LNCaP clone FGC (cell line): Measurements from ENCODE around the gene VARS2.
A peak's percentile ranks its signal among the peaks of the same experiment; 100 is the strongest.

ENCODE experiments used
- DNase-seq: peaks from one replicate; pipeline ENCODE4 v3.0.0-alpha.2; 2011; ENCODE audit warnings: low read depth
- H3K4me3 ChIP-seq: 2 replicates; pipeline ENCODE4 v1.5.1; 2011; ENCODE audit warnings: mild to moderate bottlenecking, low read depth, low read length, control low read depth
- CTCF ChIP-seq: IDR thresholded peaks from 2 replicates; pipeline ENCODE4 v1.5.1; 2012; ENCODE audit warnings: mild to moderate bottlenecking; ENCODE audit not compliant: control insufficient read depth, insufficient read depth; ENCODE audit errors: extremely low read depth

VARS2 gene

GRCh38 chr6:30875244-30876038 lies 38.6 kb upstream of the VARS2 start:
- no peak for TF ChIP-seq CTCF
- H3K4me3 ChIP-seq: no peak overlapping the region
- DNase-seq: no peak

GRCh38 chr6:30876039-30876730 lies 37.9 kb upstream of the VARS2 start:
- no peak for DNase-seq
- TF ChIP-seq CTCF: no peak
- H3K4me3 ChIP-seq: no peak overlapping the region

- H3K4me3 ChIP-seq: peak overlapping the region; percentile 48
- DNase-seq: peak; percentile 67
- peak; percentile 94 for TF ChIP-seq CTCF
These were observed 36.4 kb upstream of the VARS2 start for GRCh38 chr6:30877419-30878262.

- H3K4me3 ChIP-seq: no peak overlapping the region
- no peak for DNase-seq
- TF ChIP-seq CTCF: no peak
These were observed 34.2 kb upstream of the VARS2 start for GRCh38 chr6:30879684-30880427.

GRCh38 chr6:30880698-30881252 lies 33.3 kb upstream of the VARS2 start:
- no peak for DNase-seq
- no peak overlapping the region for H3K4me3 ChIP-seq
- no peak for TF ChIP-seq CTCF
